GM23338 (cell line): ENCODE data around the gene ODR4. TPM values are rescaled to one million over a fixed set of nuclear protein-coding genes. Genes with fewer than 3 reads are reported as not detected.

Experiments
- ATAC-seq: fragments of 200-7000 bp; cut with Tn5 transposase; 3 replicates; pipeline ENCODE4 v1.9.1; 2020
- DNase-seq: peaks from one replicate; pipeline ENCODE4 v3.0.0-alpha.2; 2015; ENCODE audit warnings: low spot score
- H2AFZ ChIP-seq: fragments of 200-600 bp; sonication (generic); 2 replicates; pipeline ENCODE4 v1.8.0; 2016; ENCODE audit warnings: antibody characterized with exemption, mild to moderate bottlenecking, moderate library complexity
- H3F3A ChIP-seq: fragments of 200-600 bp; sonication (generic); replicated peaks from 2 replicates; pipeline ENCODE4 v1.8.0; 2017; ENCODE audit warnings: antibody characterized with exemption, mixed run types, low read depth
- H3K27ac ChIP-seq: fragments of 200-600 bp; sonication (generic); 2 replicates; pipeline ENCODE4 v1.6.1; 2016; ENCODE audit warnings: low read depth
- H3K27me3 ChIP-seq: fragments of 200-600 bp; sonication (generic); 2 replicates; pipeline ENCODE4 v1.8.0; 2016; ENCODE audit warnings: mild to moderate bottlenecking, mixed run types, moderate library complexity; ENCODE audit not compliant: insufficient read depth
- H3K36me3 ChIP-seq: fragments of 200-600 bp; sonication (generic); 2 replicates; pipeline ENCODE4 v1.8.0; 2016; ENCODE audit warnings: mild to moderate bottlenecking; ENCODE audit not compliant: insufficient read depth
- H3K4me1 ChIP-seq: fragments of 200-600 bp; sonication (generic); 2 replicates; pipeline ENCODE4 v1.8.0; 2016; ENCODE audit warnings: mild to moderate bottlenecking, moderate library complexity; ENCODE audit not compliant: insufficient read depth
- H3K4me2 ChIP-seq: fragments of 200-600 bp; sonication (generic); 2 replicates; pipeline ENCODE4 v1.7.1; 2017; ENCODE audit warnings: mixed run types
- H3K4me3 ChIP-seq: fragments of 200-600 bp; sonication (generic); 2 replicates; pipeline ENCODE4 v1.6.1; 2016; ENCODE audit warnings: mixed run types
- H3K79me2 ChIP-seq: fragments of 200-600 bp; sonication (generic); replicated peaks from 2 replicates; pipeline ENCODE4 v1.8.0; 2017; ENCODE audit warnings: mild to moderate bottlenecking; ENCODE audit not compliant: insufficient read depth
- H3K9me2 ChIP-seq: fragments of 200-600 bp; sonication (generic); 2 replicates; pipeline ENCODE4 v1.8.0; 2017; ENCODE audit not compliant: insufficient read depth
- H4K20me1 ChIP-seq: fragments of 200-600 bp; sonication (generic); replicated peaks from 2 replicates; pipeline ENCODE4 v1.8.0; 2017; ENCODE audit warnings: mild to moderate bottlenecking; ENCODE audit not compliant: insufficient read depth
- H3K27ac Mint-ChIP-seq: 2 replicates; pipeline ENCODE4 v1.8.0; 2020; ENCODE audit warnings: inconsistent platforms, mild to moderate bottlenecking, moderate library complexity, mixed read lengths
- H3K27me3 Mint-ChIP-seq: 3 replicates; pipeline ENCODE4 v1.8.0; 2022; ENCODE audit warnings: low read depth, mild to moderate bottlenecking, moderate library complexity, mixed read lengths, inconsistent platforms; ENCODE audit not compliant: insufficient read depth, poor library complexity
- H3K36me3 Mint-ChIP-seq: 3 replicates; pipeline ENCODE4 v1.8.0; 2021; ENCODE audit warnings: low read depth, mild to moderate bottlenecking, inconsistent platforms, moderate library complexity, mixed read lengths
- H3K4me1 Mint-ChIP-seq: 3 replicates; pipeline ENCODE4 v1.8.0; 2020; ENCODE audit warnings: mild to moderate bottlenecking, inconsistent platforms, mixed read lengths
- H3K4me3 Mint-ChIP-seq: 3 replicates; pipeline ENCODE4 v1.8.0; 2021; ENCODE audit warnings: moderate library complexity, mild to moderate bottlenecking, inconsistent platforms, mixed read lengths
- H3K9me3 Mint-ChIP-seq: 3 replicates; pipeline ENCODE4 v1.8.0; 2020; ENCODE audit warnings: moderate library complexity, mild to moderate bottlenecking, inconsistent platforms, mixed read lengths
- CREB1 ChIP-seq: fragments of 250-450 bp; sonication (Bioruptor Pico); IDR thresholded peaks from 2 replicates; pipeline ENCODE4 v1.5.0; 2020; ENCODE audit warnings: low read depth, mild to moderate bottlenecking, moderate library complexity
- CTCF ChIP-seq, 2 experiments: fragments of 200-600 bp in 1 of 2; sonication (generic) in 1 of 2; conservative IDR thresholded peaks; 2 replicates each; pipeline versions ENCODE4 v1.5.1 to v1.6.1; 2016 to 2017; ENCODE audit warnings: antibody characterized with exemption in 2 of 2, low read depth in 2 of 2, mild to moderate bottlenecking in 2 of 2, moderate library complexity in 1 of 2
- EZH2 ChIP-seq: fragments of 200-600 bp; sonication (generic); IDR thresholded peaks from one replicate; pipeline ENCODE4 v1.8.0; 2017; ENCODE audit warnings: antibody characterized with exemption, mild to moderate bottlenecking, low read depth; ENCODE audit not compliant: unreplicated experiment
- EZH2phosphoT487 ChIP-seq: fragments of 200-600 bp; sonication (generic); IDR thresholded peaks from one replicate; pipeline ENCODE4 v1.8.1; 2018; ENCODE audit warnings: antibody characterized with exemption; ENCODE audit not compliant: unreplicated experiment
- JUNB ChIP-seq: IDR thresholded peaks from one replicate; pipeline ENCODE4 v1.6.1; 2016; ENCODE audit warnings: antibody characterized with exemption; ENCODE audit not compliant: unreplicated experiment
- NANOG ChIP-seq: IDR thresholded peaks from 2 replicates; pipeline ENCODE4 v1.6.1; 2016; ENCODE audit warnings: antibody characterized with exemption, borderline replicate concordance
- POLR2AphosphoS5 ChIP-seq: IDR thresholded peaks from 2 replicates; pipeline ENCODE4 v1.6.1; 2016; ENCODE audit warnings: antibody characterized with exemption, low read depth
- REST ChIP-seq: IDR thresholded peaks from one replicate; pipeline ENCODE4 v1.6.1; 2018; ENCODE audit warnings: antibody characterized with exemption; ENCODE audit not compliant: unreplicated experiment
- STAT1 ChIP-seq: IDR thresholded peaks from one replicate; pipeline ENCODE4 v1.6.1; 2016; ENCODE audit warnings: antibody characterized with exemption; ENCODE audit not compliant: unreplicated experiment
- ZNF114 ChIP-seq: fragments of 250-450 bp; sonication (Bioruptor Pico); IDR thresholded peaks from 2 replicates; pipeline ENCODE4 v1.5.0; 2020; ENCODE audit warnings: mild to moderate bottlenecking, moderate library complexity
- ZNF331 ChIP-seq: fragments of 250-450 bp; sonication (Bioruptor Pico); IDR thresholded peaks from 2 replicates; pipeline ENCODE4 v1.5.0; 2020; ENCODE audit warnings: low read depth, mild to moderate bottlenecking, moderate library complexity
- polyA plus RNA-seq: library from polyadenylated mRNA; unstranded; fragments of >200 nt; fragmentation: Nextera tagmentation; extraction: Ambion mirVana; gene quantifications from 2 replicates; pipeline ENCODE4 v1.2.1, GENCODE V29; 2016
- total RNA-seq: library from RNA; depleted of rRNA; stranded (reverse); fragments of >200 nt; shearing (Covaris generic); gene quantifications from 2 replicates; pipeline ENCODE4 v1.2.3, GENCODE V29; 2014
- TF ChIP-seq, protein P1 (sequence below): IDR thresholded peaks from 2 replicates; pipeline ENCODE4 v1.6.1; 2016; ENCODE audit warnings: antibody characterized with exemption
- TF ChIP-seq, protein P2 (sequence below): fragments of 250-450 bp; sonication (Bioruptor Pico); IDR thresholded peaks from 2 replicates; pipeline ENCODE4 v1.5.0; 2020; ENCODE audit warnings: mild to moderate bottlenecking, moderate library complexity

The ODR4 gene
- total and polyA plus RNA-seq, 2 experiments from 2014 or later = 17.3 to 18.9 TPM

GRCh38 chr1:186442651-186443375, 67.2 kb downstream of the ODR4 start:
- DNase-seq = no peak
- H3K36me3 Mint-ChIP-seq = no peaks in the 10 kb centered on the region
- no peak overlapping the region for H3K4me3 Mint-ChIP-seq
- Histone ChIP-seq H3K27ac (no peak overlapping the region), H4K20me1 (no peaks in the 10 kb centered on the region), H3K9me2 (no peaks in the 10 kb centered on the region), H3K36me3 (no peaks in the 10 kb centered on the region), H3K4me3 (no peak overlapping the region), H3K4me1 (peaks cover 4% of the 10 kb centered on the region; the same call in 1 of the 2 replicates), H3K27me3 (no peaks in the 10 kb centered on the region), H2AFZ (no peak overlapping the region), H3F3A (no peaks in the 10 kb centered on the region), H3K79me2 (no peaks in the 10 kb centered on the region), H3K4me2 (no peak overlapping the region)
- no peaks in the 10 kb centered on the region for H3K9me3 Mint-ChIP-seq
- TF ChIP-seq REST = no peak
- no peak for TF ChIP-seq NANOG
- no peak for TF ChIP-seq EZH2
- no peak for TF ChIP-seq STAT1
- no peak for TF ChIP-seq POLR2AphosphoS5
- TF ChIP-seq ZNF114 (CRISPR knock-in tag) = no peak
- no peak for TF ChIP-seq JUNB
- TF ChIP-seq, protein P1, sequence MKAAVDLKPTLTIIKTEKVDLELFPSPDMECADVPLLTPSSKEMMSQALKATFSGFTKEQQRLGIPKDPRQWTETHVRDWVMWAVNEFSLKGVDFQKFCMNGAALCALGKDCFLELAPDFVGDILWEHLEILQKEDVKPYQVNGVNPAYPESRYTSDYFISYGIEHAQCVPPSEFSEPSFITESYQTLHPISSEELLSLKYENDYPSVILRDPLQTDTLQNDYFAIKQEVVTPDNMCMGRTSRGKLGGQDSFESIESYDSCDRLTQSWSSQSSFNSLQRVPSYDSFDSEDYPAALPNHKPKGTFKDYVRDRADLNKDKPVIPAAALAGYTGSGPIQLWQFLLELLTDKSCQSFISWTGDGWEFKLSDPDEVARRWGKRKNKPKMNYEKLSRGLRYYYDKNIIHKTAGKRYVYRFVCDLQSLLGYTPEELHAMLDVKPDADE = no peak
- no peak for TF ChIP-seq EZH2phosphoT487
- TF ChIP-seq ZNF331 (CRISPR knock-in tag) = no peak
- no peak for TF ChIP-seq CREB1 (CRISPR knock-in tag)
- TF ChIP-seq, protein P2, sequence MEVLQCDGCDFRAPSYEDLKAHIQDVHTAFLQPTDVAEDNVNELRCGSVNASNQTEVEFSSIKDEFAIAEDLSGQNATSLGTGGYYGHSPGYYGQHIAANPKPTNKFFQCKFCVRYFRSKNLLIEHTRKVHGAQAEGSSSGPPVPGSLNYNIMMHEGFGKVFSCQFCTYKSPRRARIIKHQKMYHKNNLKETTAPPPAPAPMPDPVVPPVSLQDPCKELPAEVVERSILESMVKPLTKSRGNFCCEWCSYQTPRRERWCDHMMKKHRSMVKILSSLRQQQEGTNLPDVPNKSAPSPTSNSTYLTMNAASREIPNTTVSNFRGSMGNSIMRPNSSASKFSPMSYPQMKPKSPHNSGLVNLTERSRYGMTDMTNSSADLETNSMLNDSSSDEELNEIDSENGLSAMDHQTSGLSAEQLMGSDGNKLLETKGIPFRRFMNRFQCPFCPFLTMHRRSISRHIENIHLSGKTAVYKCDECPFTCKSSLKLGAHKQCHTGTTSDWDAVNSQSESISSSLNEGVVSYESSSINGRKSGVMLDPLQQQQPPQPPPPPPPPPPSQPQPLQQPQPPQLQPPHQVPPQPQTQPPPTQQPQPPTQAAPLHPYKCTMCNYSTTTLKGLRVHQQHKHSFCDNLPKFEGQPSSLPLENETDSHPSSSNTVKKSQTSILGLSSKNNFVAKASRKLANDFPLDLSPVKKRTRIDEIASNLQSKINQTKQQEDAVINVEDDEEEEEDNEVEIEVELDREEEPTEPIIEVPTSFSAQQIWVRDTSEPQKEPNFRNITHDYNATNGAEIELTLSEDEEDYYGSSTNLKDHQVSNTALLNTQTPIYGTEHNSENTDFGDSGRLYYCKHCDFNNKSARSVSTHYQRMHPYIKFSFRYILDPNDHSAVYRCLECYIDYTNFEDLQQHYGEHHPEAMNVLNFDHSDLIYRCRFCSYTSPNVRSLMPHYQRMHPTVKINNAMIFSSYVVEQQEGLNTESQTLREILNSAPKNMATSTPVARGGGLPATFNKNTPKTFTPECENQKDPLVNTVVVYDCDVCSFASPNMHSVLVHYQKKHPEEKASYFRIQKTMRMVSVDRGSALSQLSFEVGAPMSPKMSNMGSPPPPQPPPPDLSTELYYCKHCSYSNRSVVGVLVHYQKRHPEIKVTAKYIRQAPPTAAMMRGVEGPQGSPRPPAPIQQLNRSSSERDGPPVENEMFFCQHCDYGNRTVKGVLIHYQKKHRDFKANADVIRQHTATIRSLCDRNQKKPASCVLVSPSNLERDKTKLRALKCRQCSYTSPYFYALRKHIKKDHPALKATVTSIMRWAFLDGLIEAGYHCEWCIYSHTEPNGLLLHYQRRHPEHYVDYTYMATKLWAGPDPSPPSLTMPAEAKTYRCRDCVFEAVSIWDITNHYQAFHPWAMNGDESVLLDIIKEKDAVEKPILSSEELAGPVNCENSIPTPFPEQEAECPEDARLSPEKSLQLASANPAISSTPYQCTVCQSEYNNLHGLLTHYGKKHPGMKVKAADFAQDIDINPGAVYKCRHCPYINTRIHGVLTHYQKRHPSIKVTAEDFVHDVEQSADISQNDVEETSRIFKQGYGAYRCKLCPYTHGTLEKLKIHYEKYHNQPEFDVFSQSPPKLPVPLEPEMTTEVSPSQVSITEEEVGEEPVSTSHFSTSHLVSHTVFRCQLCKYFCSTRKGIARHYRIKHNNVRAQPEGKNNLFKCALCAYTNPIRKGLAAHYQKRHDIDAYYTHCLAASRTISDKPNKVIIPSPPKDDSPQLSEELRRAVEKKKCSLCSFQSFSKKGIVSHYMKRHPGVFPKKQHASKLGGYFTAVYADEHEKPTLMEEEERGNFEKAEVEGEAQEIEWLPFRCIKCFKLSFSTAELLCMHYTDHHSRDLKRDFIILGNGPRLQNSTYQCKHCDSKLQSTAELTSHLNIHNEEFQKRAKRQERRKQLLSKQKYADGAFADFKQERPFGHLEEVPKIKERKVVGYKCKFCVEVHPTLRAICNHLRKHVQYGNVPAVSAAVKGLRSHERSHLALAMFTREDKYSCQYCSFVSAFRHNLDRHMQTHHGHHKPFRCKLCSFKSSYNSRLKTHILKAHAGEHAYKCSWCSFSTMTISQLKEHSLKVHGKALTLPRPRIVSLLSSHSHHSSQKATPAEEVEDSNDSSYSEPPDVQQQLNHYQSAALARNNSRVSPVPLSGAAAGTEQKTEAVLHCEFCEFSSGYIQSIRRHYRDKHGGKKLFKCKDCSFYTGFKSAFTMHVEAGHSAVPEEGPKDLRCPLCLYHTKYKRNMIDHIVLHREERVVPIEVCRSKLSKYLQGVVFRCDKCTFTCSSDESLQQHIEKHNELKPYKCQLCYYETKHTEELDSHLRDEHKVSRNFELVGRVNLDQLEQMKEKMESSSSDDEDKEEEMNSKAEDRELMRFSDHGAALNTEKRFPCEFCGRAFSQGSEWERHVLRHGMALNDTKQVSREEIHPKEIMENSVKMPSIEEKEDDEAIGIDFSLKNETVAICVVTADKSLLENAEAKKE (CRISPR knock-in tag) = no peak
- TF ChIP-seq CTCF (conservative IDR thresholded peaks at IDR 0.05; ENCODE audit: low read depth in 2 of 2) = no peak
- H3K27ac Mint-ChIP-seq = peak overlapping the region; percentile 25; the same call in 1 of the 2 replicates
- peaks cover 3% of the 10 kb centered on the region for H3K27me3 Mint-ChIP-seq
- ATAC-seq = no peak
- peaks cover 11% of the 10 kb centered on the region; the same call in 2 of the 3 replicates for H3K4me1 Mint-ChIP-seq
